H9 (cell line): ENCODE measurements around the gene JAKMIP1. TPM values are rescaled to one million over a fixed set of nuclear protein-coding genes. Genes with fewer than 3 reads are reported as not detected.

ENCODE experiments used
- DNase-seq: peaks from one replicate; pipeline ENCODE4 v3.0.0-alpha.2; 2017
- H2AFZ ChIP-seq: one replicate; pipeline ENCODE4 v1.6.1; 2013; ENCODE audit warnings: mild to moderate bottlenecking, low read length, control low read depth, moderate library complexity
- H2AK5ac ChIP-seq: 2 replicates; pipeline ENCODE4 v1.6.1; 2013; ENCODE audit warnings: low read length, control low read depth, mixed read lengths; ENCODE audit not compliant: insufficient read length
- H2BK120ac ChIP-seq: one replicate; pipeline ENCODE4 v1.6.1; 2013; ENCODE audit warnings: low read depth, mild to moderate bottlenecking, low read length, control low read depth, inconsistent platforms; ENCODE audit not compliant: poor library complexity, severe bottlenecking
- H2BK12ac ChIP-seq: 2 replicates; pipeline ENCODE4 v1.6.1; 2013; ENCODE audit warnings: low read length, control low read depth, mixed read lengths, low read depth; ENCODE audit not compliant: insufficient read length
- H2BK15ac ChIP-seq: 2 replicates; pipeline ENCODE4 v1.6.1; 2013; ENCODE audit warnings: low read depth, low read length, control low read depth
- H2BK20ac ChIP-seq: one replicate; pipeline ENCODE4 v1.6.1; 2013; ENCODE audit warnings: low read depth, mild to moderate bottlenecking, low read length, control low read depth, inconsistent platforms; ENCODE audit not compliant: poor library complexity, severe bottlenecking
- H2BK5ac ChIP-seq: 2 replicates; pipeline ENCODE4 v1.6.1; 2013; ENCODE audit warnings: low read length, control low read depth, mixed read lengths; ENCODE audit not compliant: insufficient read length
- H3K14ac ChIP-seq: 2 replicates; pipeline ENCODE4 v1.6.1; 2013; ENCODE audit warnings: low read length, control low read depth; ENCODE audit not compliant: insufficient read depth
- H3K18ac ChIP-seq: 2 replicates; pipeline ENCODE4 v1.6.1; 2013; ENCODE audit warnings: low read depth, mild to moderate bottlenecking, mixed read lengths, low read length, control low read depth; ENCODE audit not compliant: insufficient read length
- H3K23ac ChIP-seq: 2 replicates; pipeline ENCODE4 v1.6.1; 2013; ENCODE audit warnings: low read length, control low read depth, mixed read lengths, low read depth; ENCODE audit not compliant: insufficient read length
- H3K23me2 ChIP-seq: 2 replicates; pipeline ENCODE4 v1.6.1; 2013; ENCODE audit warnings: low read depth, mild to moderate bottlenecking, mixed read lengths, low read length, control low read depth; ENCODE audit not compliant: insufficient read length, poor library complexity, severe bottlenecking
- H3K27ac ChIP-seq: 2 replicates; pipeline ENCODE4 v1.5.1; 2013; ENCODE audit warnings: low read length, control low read depth, mixed read lengths, low read depth; ENCODE audit not compliant: insufficient read length
- H3K27me3 ChIP-seq: 2 replicates; pipeline ENCODE4 v1.6.1; 2013; ENCODE audit warnings: low read length, control low read depth, inconsistent platforms; ENCODE audit not compliant: insufficient read depth
- H3K4ac ChIP-seq: 2 replicates; pipeline ENCODE4 v1.6.1; 2013; ENCODE audit warnings: low read depth, mild to moderate bottlenecking, control low read depth, inconsistent platforms, low read length, moderate library complexity
- H3K4me1 ChIP-seq: 2 replicates; pipeline ENCODE4 v1.6.1; 2013; ENCODE audit warnings: low read length, control low read depth, inconsistent platforms; ENCODE audit not compliant: insufficient read depth
- H3K4me2 ChIP-seq: 2 replicates; pipeline ENCODE4 v1.6.1; 2013; ENCODE audit warnings: low read length, control low read depth, mixed read lengths; ENCODE audit not compliant: insufficient read length, insufficient read depth
- H3K56ac ChIP-seq: 2 replicates; pipeline ENCODE4 v1.6.1; 2013; ENCODE audit warnings: low read depth, mild to moderate bottlenecking, mixed read lengths, low read length, control low read depth; ENCODE audit not compliant: insufficient read length
- H3K79me1 ChIP-seq: 2 replicates; pipeline ENCODE4 v1.6.1; 2013; ENCODE audit warnings: low read depth, mild to moderate bottlenecking, moderate library complexity, low read length, control low read depth, inconsistent platforms; ENCODE audit not compliant: insufficient read depth, poor library complexity, severe bottlenecking
- H3K79me2 ChIP-seq: 2 replicates; pipeline ENCODE4 v1.6.1; 2013; ENCODE audit warnings: low read length, control low read depth, inconsistent platforms; ENCODE audit not compliant: insufficient read depth
- H3K9ac ChIP-seq: 2 replicates; pipeline ENCODE4 v1.6.1; 2013; ENCODE audit warnings: low read length, control low read depth, mixed read lengths; ENCODE audit not compliant: insufficient read length; ENCODE audit errors: extremely low read depth
- H3K9me3 ChIP-seq: one replicate; pipeline ENCODE4 v1.6.1; 2013; ENCODE audit warnings: low read depth, low read length, inconsistent platforms; ENCODE audit not compliant: control insufficient read depth
- H3T11ph ChIP-seq: one replicate; pipeline ENCODE4 v1.6.1; 2013; ENCODE audit warnings: mild to moderate bottlenecking, low read length, control low read depth, inconsistent platforms
- H4K20me1 ChIP-seq: one replicate; pipeline ENCODE4 v1.6.1; 2013; ENCODE audit not compliant: control insufficient read depth, insufficient read length, insufficient read depth
- H4K5ac ChIP-seq: 2 replicates; pipeline ENCODE4 v1.6.1; 2013; ENCODE audit warnings: low read depth, mild to moderate bottlenecking, mixed read lengths, low read length, control low read depth; ENCODE audit not compliant: insufficient read length
- H4K8ac ChIP-seq: replicated peaks from 2 replicates; pipeline ENCODE4 v1.6.1; 2013; ENCODE audit warnings: low read length, control low read depth, mixed read lengths, low read depth; ENCODE audit not compliant: insufficient read length
- H4K91ac ChIP-seq: 2 replicates; pipeline ENCODE4 v1.6.1; 2013; ENCODE audit warnings: low read depth, mild to moderate bottlenecking, moderate library complexity, mixed read lengths, low read length, control low read depth; ENCODE audit not compliant: insufficient read length
- H3K27ac Mint-ChIP-seq, 3 experiments: 2 replicates in 2 of 3; 3 replicates in 1 of 3; pipeline ENCODE4 v1.8.0; 2020 to 2021; ENCODE audit warnings: mixed read lengths in 3 of 3, mild to moderate bottlenecking in 1 of 3, moderate library complexity in 1 of 3
- H3K27me3 Mint-ChIP-seq: 2 replicates; pipeline ENCODE4 v1.8.0; 2021; ENCODE audit warnings: low read depth, mild to moderate bottlenecking, moderate library complexity, mixed read lengths
- H3K36me3 Mint-ChIP-seq, 3 experiments: 2 replicates in 2 of 3; 3 replicates in 1 of 3; pipeline ENCODE4 v1.8.0; 2020 to 2021; ENCODE audit warnings: low read depth in 3 of 3, mixed read lengths in 3 of 3; ENCODE audit not compliant: insufficient read depth in 1 of 3
- H3K4me1 Mint-ChIP-seq, 2 experiments: 2 replicates each; pipeline ENCODE4 v1.8.0; 2020; ENCODE audit warnings: mixed read lengths in 2 of 2
- H3K4me3 Mint-ChIP-seq, 2 experiments: 2 replicates in 1 of 2; 3 replicates in 1 of 2; pipeline ENCODE4 v1.8.0; 2020 to 2021; ENCODE audit warnings: mild to moderate bottlenecking in 2 of 2, mixed read lengths in 2 of 2, moderate library complexity in 1 of 2
- H3K9me3 Mint-ChIP-seq, 2 experiments: 2 replicates in 1 of 2; 3 replicates in 1 of 2; pipeline ENCODE4 v1.8.0; 2020; ENCODE audit warnings: mild to moderate bottlenecking in 2 of 2, mixed read lengths in 2 of 2, moderate library complexity in 1 of 2
- WGBS: extraction: QIAGEN DNeasy Blood & Tissue Kit; methylation state at CpG from one replicate; pipeline ENCODE4 v1.1.7; 2013; ENCODE audit warnings: missing lambda C conversion rate, low lambda C conversion rate, mixed read lengths; ENCODE audit not compliant: insufficient read length; ENCODE audit errors: extremely low coverage; 5-methylcytosine and 5-hydroxymethylcytosine counted together
- total RNA-seq: library from RNA; stranded (reverse); gene quantifications from 2 replicates; pipeline ENCODE4 v1.2.1, GENCODE V29; 2021
- TF ChIP-seq, protein P1 (sequence below): fragments of 200-600 bp; sonication (generic); conservative IDR thresholded peaks from 3 replicates; pipeline ENCODE4 v1.8.0; 2021; ENCODE audit warnings: antibody characterized with exemption, mild to moderate bottlenecking

JAKMIP1 gene
- total RNA-seq, 1 experiment from 2014 or later, result 1.5 TPM

DNA sequence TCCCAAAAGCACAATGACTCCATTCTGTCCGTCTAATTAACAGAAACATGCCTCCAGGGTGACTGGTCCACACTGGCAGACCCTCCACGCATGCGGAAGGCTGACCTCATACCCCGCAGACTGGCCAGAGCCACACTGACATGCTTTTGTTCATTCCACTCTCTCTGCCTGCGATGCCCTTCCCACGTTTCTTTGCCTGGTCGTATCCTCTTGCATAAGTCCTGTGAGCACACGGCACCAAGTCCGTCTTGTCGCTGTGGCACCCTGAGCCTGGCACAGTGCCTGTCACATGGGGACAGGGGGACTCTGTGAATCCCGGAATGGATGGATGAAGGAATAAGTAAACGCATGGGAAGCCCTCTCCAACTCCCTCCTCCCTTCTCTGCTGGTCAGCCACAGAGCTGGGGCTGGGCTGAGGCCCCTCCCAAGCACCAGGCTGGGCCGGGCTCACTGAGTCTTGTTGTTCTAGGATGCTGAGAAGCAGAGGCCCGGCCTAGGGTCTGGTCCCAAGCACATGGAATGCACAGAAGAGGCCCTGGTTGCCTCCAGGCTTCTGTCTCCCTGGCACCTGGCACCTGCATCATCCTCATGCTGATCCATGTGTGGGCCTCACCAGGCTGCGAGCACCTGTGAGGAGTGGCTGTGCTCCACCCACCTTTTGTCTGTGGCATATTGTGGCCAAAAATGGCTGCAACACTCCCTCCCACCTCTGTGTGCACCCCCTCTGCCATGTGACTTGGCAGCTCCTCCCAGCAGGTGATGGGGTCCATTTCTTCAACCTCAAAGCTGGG, 143.2 kb downstream of the JAKMIP1 start:
- Histone ChIP-seq H2BK15ac (no peak overlapping the region), H2BK120ac (no peak overlapping the region), H4K8ac (no peak overlapping the region), H3K4ac (no peak overlapping the region), H3K9me3 (no peaks in the 10 kb centered on the region), H3K27ac (no peak overlapping the region), H3K4me2 (no peak overlapping the region), H3K9ac (no peak overlapping the region), H4K91ac (no peak overlapping the region), H3K79me1 (no peaks in the 10 kb centered on the region), H3K23me2 (no peaks in the 10 kb centered on the region), H3K27me3 (no peaks in the 10 kb centered on the region), H2BK12ac (no peak overlapping the region), H3K79me2 (no peaks in the 10 kb centered on the region), H3T11ph (no peak overlapping the region), H3K18ac (no peak overlapping the region), H3K56ac (no peak overlapping the region), H3K23ac (no peak overlapping the region), H2BK20ac (no peak overlapping the region), H2AK5ac (no peak overlapping the region), H2AFZ (no peak overlapping the region), H4K5ac (no peak overlapping the region), H4K20me1 (no peaks in the 10 kb centered on the region), H3K4me1 (no peaks in the 10 kb centered on the region), H2BK5ac (no peak overlapping the region), H3K14ac (no peak overlapping the region)
- H3K27ac Mint-ChIP-seq, result no peak overlapping the region
- peaks cover 5 to 12% of the 10 kb centered on the region in 2 experiments; a peak in 3 of 4 replicates for H3K4me1 Mint-ChIP-seq
- TF ChIP-seq, protein P1, sequence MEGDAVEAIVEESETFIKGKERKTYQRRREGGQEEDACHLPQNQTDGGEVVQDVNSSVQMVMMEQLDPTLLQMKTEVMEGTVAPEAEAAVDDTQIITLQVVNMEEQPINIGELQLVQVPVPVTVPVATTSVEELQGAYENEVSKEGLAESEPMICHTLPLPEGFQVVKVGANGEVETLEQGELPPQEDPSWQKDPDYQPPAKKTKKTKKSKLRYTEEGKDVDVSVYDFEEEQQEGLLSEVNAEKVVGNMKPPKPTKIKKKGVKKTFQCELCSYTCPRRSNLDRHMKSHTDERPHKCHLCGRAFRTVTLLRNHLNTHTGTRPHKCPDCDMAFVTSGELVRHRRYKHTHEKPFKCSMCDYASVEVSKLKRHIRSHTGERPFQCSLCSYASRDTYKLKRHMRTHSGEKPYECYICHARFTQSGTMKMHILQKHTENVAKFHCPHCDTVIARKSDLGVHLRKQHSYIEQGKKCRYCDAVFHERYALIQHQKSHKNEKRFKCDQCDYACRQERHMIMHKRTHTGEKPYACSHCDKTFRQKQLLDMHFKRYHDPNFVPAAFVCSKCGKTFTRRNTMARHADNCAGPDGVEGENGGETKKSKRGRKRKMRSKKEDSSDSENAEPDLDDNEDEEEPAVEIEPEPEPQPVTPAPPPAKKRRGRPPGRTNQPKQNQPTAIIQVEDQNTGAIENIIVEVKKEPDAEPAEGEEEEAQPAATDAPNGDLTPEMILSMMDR, result no peak
- no peak overlapping the region for H3K4me3 Mint-ChIP-seq
- DNase-seq, result no peak
- H3K36me3 Mint-ChIP-seq, result peaks cover 22 to 30% (median 27%) of the 10 kb centered on the region in 3 experiments
- H3K27me3 Mint-ChIP-seq, result peaks cover 5% of the 10 kb centered on the region
- no CpG with 5 or more reads among the region's 15 CpGs for WGBS
- H3K9me3 Mint-ChIP-seq, result peaks cover 18 to 24% of the 10 kb centered on the region in 2 experiments
